Neural cell (in vitro differentiated cells): Measurements from ENCODE around the gene FBXO47. TPM values are rescaled to one million over a fixed set of nuclear protein-coding genes. Genes with fewer than 3 reads are reported as not detected.

ENCODE experiments used
- H2AFZ ChIP-seq: fragments of 200-600, 300-800 bp; sonication (generic), shearing (Covaris generic); 2 replicates; pipeline ENCODE4 v1.6.0; 2014; ENCODE audit warnings: low read depth, mild to moderate bottlenecking, antibody characterized with exemption, low read length, moderate library complexity
- H3F3A ChIP-seq: fragments of 200-600 bp; shearing (Covaris generic); 2 replicates; pipeline ENCODE4 v1.6.1; 2016; ENCODE audit warnings: mild to moderate bottlenecking, moderate library complexity, mixed read lengths, antibody characterized with exemption, low read length; ENCODE audit not compliant: insufficient read depth, poor library complexity, severe bottlenecking
- H3K27ac ChIP-seq: fragments of 200-600, 300-800 bp; sonication (generic), shearing (Covaris generic); 2 replicates; pipeline ENCODE4 v1.5.1; 2014; ENCODE audit warnings: mild to moderate bottlenecking, low read length, moderate library complexity
- H3K27me3 ChIP-seq: fragments of 300-800, 200-600 bp; sonication (generic), shearing (Covaris generic); 2 replicates; pipeline ENCODE4 v1.6.0; 2014; ENCODE audit warnings: mild to moderate bottlenecking, low read depth, low read length, moderate library complexity; ENCODE audit not compliant: insufficient read depth
- H3K36me3 ChIP-seq: fragments of 300-800, 200-600 bp; sonication (generic), shearing (Covaris generic); 2 replicates; pipeline ENCODE4 v1.5.1; 2014; ENCODE audit warnings: mild to moderate bottlenecking, antibody characterized with exemption, low read length, moderate library complexity; ENCODE audit not compliant: insufficient read depth
- H3K4me2 ChIP-seq: fragments of 300-800, 200-600 bp; sonication (generic), shearing (Covaris generic); 2 replicates; pipeline ENCODE4 v1.6.0; 2014; ENCODE audit warnings: mild to moderate bottlenecking, low read length
- H3K4me3 ChIP-seq: fragments of 300-800, 200-600 bp; sonication (generic), shearing (Covaris generic); 2 replicates; pipeline ENCODE4 v1.5.1; 2014; ENCODE audit warnings: mild to moderate bottlenecking, low read length, moderate library complexity
- H3K79me2 ChIP-seq: fragments of 200-600 bp; shearing (Covaris generic); replicated peaks from 2 replicates; pipeline ENCODE4 v1.6.0; 2014; ENCODE audit warnings: mild to moderate bottlenecking, low read length, moderate library complexity; ENCODE audit not compliant: insufficient read depth
- H3K9ac ChIP-seq: fragments of 300-800, 200-600 bp; sonication (generic), shearing (Covaris generic); 2 replicates; pipeline ENCODE4 v1.6.1; 2016; ENCODE audit warnings: mild to moderate bottlenecking, low read length, mixed read lengths
- H3K9me2 ChIP-seq: fragments of 200-600 bp; shearing (Covaris generic); 2 replicates; pipeline ENCODE4 v1.6.1; 2016; ENCODE audit warnings: mild to moderate bottlenecking, low read length, mixed read lengths; ENCODE audit not compliant: insufficient read depth
- H3K9me3 ChIP-seq: fragments of 200-600, 300-800 bp; sonication (generic), shearing (Covaris generic); 2 replicates; pipeline ENCODE4 v1.6.1; 2016; ENCODE audit warnings: mild to moderate bottlenecking, mixed run types, low read length, moderate library complexity, mixed read lengths
- H4K20me1 ChIP-seq: fragments of 200-600 bp; shearing (Covaris generic); 2 replicates; pipeline ENCODE4 v1.6.1; 2016; ENCODE audit warnings: mild to moderate bottlenecking, mixed run types; ENCODE audit not compliant: insufficient read depth
- CTCF ChIP-seq: fragments of 450-650 bp; IDR thresholded peaks from 2 replicates; pipeline ENCODE4 v1.5.1; 2014; ENCODE audit warnings: antibody characterized with exemption, mild to moderate bottlenecking, moderate library complexity; ENCODE audit not compliant: poor library complexity, severe bottlenecking
- EP300 ChIP-seq: fragments of 450-650 bp; conservative IDR thresholded peaks from 2 replicates; pipeline ENCODE4 v1.6.1; 2014; ENCODE audit warnings: antibody characterized with exemption, mild to moderate bottlenecking, moderate library complexity; ENCODE audit not compliant: poor library complexity, severe bottlenecking
- EZH2 ChIP-seq: fragments of 200-600, 300-800 bp; shearing (Covaris generic), sonication (generic); IDR thresholded peaks from 2 replicates; pipeline ENCODE4 v1.6.1; 2014; ENCODE audit warnings: antibody characterized with exemption, low read length, borderline replicate concordance, mild to moderate bottlenecking; ENCODE audit not compliant: insufficient read depth, poor library complexity, severe bottlenecking
- MXI1 ChIP-seq: fragments of 450-650 bp; conservative IDR thresholded peaks from 2 replicates; pipeline ENCODE4 v1.6.1; 2014; ENCODE audit warnings: antibody characterized with exemption, mild to moderate bottlenecking; ENCODE audit not compliant: poor library complexity, severe bottlenecking
- POLR2AphosphoS5 ChIP-seq: IDR thresholded peaks from 2 replicates; pipeline ENCODE4 v1.6.1; 2012
- RAD21 ChIP-seq: fragments of 450-650 bp; conservative IDR thresholded peaks from 2 replicates; pipeline ENCODE4 v1.6.1; 2014; ENCODE audit warnings: antibody characterized with exemption, mild to moderate bottlenecking, moderate library complexity
- REST ChIP-seq: IDR thresholded peaks from 2 replicates; pipeline ENCODE4 v1.6.1; 2012; ENCODE audit warnings: borderline replicate concordance
- SMC3 ChIP-seq: fragments of 450-650 bp; conservative IDR thresholded peaks from 2 replicates; pipeline ENCODE4 v1.6.1; 2014; ENCODE audit warnings: antibody characterized with exemption, mild to moderate bottlenecking, moderate library complexity; ENCODE audit not compliant: poor library complexity
- TAF1 ChIP-seq: IDR thresholded peaks from 2 replicates; pipeline ENCODE4 v1.6.1; 2012; ENCODE audit warnings: low read depth
- polyA plus RNA-seq: library from polyadenylated mRNA; depleted of rRNA; stranded (reverse); fragments of >200 nt; gene quantifications from 2 replicates; pipeline ENCODE4 v1.2.3, GENCODE V29; 2014

FBXO47 gene
- polyA plus RNA-seq, 1 donor from 2014 or later = not detected

- Histone ChIP-seq H2AFZ (no peak overlapping the region), H3K79me2 (no peaks in the 10 kb centered on the region)
Observed at GRCh38 chr17:38896346-38896954, 70.8 kb downstream of the FBXO47 start.

GRCh38 chr17:38894276-38894675 is 72.9 kb downstream of the FBXO47 start:
- Histone ChIP-seq H3F3A (no peaks in the 10 kb centered on the region), H3K9me2 (no peaks in the 10 kb centered on the region), H2AFZ (no peak overlapping the region), H3K9ac (no peak overlapping the region), H3K27ac (no peak overlapping the region), H3K9me3 (no peaks in the 10 kb centered on the region), H3K36me3 (peaks cover 3% of the 10 kb centered on the region), H4K20me1 (no peaks in the 10 kb centered on the region), H3K4me2 (no peak overlapping the region), H3K27me3 (no peaks in the 10 kb centered on the region), H3K4me3 (no peak overlapping the region), H3K79me2 (peaks cover 6% of the 10 kb centered on the region)
- TF ChIP-seq CTCF = no peak
- no peak for TF ChIP-seq RAD21
- TF ChIP-seq EZH2 = no peak
- TF ChIP-seq REST = no peak
- no peak for TF ChIP-seq POLR2AphosphoS5
- no peak for TF ChIP-seq SMC3
- no peak for TF ChIP-seq MXI1
- TF ChIP-seq TAF1 = no peak
- TF ChIP-seq EP300 = no peak

More at GRCh38 chr17:38896346-38896954, 70.8 kb downstream of the FBXO47 start:
- Histone ChIP-seq H3K9ac (no peak overlapping the region), H3K27me3 (no peaks in the 10 kb centered on the region), H3K9me2 (no peaks in the 10 kb centered on the region), H3F3A (no peaks in the 10 kb centered on the region), H4K20me1 (no peaks in the 10 kb centered on the region), H3K4me2 (no peak overlapping the region), H3K27ac (no peak overlapping the region), H3K36me3 (peaks cover 3% of the 10 kb centered on the region), H3K9me3 (no peaks in the 10 kb centered on the region), H3K4me3 (no peak overlapping the region)
- no peak for TF ChIP-seq TAF1
- no peak for TF ChIP-seq RAD21
- no peak for TF ChIP-seq SMC3
- no peak for TF ChIP-seq MXI1
- no peak for TF ChIP-seq REST
- no peak for TF ChIP-seq EZH2
